Measurements from ENCODE around the gene ZNG1A.
"Not testable (repeated sequence)": the region's sequence is repeated elsewhere in the genome, so short reads cannot be mapped to it uniquely, and the experiment has no call there.

DNA sequence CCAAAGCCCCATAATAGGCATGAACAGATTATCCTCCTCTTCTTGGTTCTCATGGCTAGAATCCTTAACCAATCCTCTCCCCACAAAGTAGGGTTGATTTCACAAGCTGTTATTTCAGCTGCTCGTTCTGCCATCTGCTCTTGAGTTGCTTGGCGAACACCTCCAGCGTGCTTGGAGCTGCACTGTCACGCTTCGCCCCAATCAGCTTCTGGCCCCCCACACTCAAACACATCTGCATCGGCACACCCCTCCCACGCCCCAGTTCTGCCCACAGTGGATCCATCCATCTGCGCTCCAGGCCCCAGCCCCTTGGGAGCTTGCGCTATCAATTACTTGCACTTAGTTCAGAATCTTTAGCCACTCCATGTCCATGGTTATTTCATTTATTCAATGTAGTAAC is 78.4 kb downstream of the ZNG1A start:
- TF ChIP-seq SP1 (IDR thresholded peaks at IDR 0.05); CTBP1 (IDR thresholded peaks at IDR 0.05; ENCODE audit: borderline replicate concordance); TARDBP (IDR thresholded peaks at IDR 0.05); ZNF384 (IDR thresholded peaks at IDR 0.05); FOXA1 (IDR thresholded peaks at IDR 0.05); SUZ12 (IDR thresholded peaks at IDR 0.05); BHLHE40 (IDR thresholded peaks at IDR 0.05; ENCODE audit: borderline replicate concordance); FOXM1 (IDR thresholded peaks at IDR 0.05; ENCODE audit: borderline replicate concordance); FOXK2 (IDR thresholded peaks at IDR 0.05); NFRKB (IDR thresholded peaks at IDR 0.05); L3MBTL2 (conservative IDR thresholded peaks at IDR 0.05): not testable (repeated sequence)

Measured in HEK293T (cell line).